Stimulated activated CD4-positive, alpha-beta T cell treated with anti-CD3 and anti-CD28 coated beads, TNF-alpha, amount 100 ng/mL, for 48 hours (primary cell): ENCODE results near the gene LARP1.
"Not testable (repeated sequence)": the region's sequence is repeated elsewhere in the genome, so short reads cannot be mapped to it uniquely, and the experiment has no call there.

Experiments used
- DNase-seq, 3 donors: peaks; one replicate each; pipeline ENCODE4 v3.0.0-alpha.2; 2020; ENCODE audit warnings: low read depth in 3 of 3

LARP1 gene

DNA sequence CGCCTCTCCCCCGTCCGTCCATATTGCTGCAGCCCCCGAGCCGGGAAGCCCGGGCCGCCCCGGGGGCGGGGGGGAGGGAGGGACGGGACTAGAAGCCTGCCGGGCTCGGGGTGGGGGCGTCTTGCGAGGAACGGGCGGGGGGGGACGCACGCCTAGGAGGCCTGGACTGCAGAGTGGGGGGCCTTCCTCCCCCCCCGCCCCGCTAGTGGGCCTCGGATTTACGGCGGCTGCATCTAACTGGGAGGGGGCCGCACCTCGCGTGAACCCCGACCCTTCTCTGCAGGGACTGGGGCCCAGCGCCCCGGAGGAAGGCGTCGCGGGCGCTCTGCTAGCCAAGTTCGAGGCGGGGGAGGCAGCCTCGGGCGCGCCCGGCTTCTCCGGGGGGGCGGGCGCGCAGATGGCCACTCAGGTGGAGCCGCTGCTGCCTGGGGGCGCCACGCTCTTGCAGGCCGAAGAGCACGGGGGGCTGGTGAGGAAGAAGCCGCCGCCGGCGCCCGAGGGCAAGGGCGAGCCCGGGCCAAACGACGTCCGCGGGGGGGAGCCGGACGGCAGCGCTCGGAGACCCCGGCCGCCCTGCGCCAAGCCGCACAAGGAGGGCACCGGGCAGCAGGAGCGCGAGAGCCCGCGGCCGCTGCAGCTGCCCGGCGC lies at the start of gene LARP1:
Gene LARP1 (plus strand): TSS at position 17 of the 648 bp plus-strand sequence. CDS start 381 bp downstream, at position 398.
- peak in 1 of 3 donors; percentile 16 for DNase-seq

DNA sequence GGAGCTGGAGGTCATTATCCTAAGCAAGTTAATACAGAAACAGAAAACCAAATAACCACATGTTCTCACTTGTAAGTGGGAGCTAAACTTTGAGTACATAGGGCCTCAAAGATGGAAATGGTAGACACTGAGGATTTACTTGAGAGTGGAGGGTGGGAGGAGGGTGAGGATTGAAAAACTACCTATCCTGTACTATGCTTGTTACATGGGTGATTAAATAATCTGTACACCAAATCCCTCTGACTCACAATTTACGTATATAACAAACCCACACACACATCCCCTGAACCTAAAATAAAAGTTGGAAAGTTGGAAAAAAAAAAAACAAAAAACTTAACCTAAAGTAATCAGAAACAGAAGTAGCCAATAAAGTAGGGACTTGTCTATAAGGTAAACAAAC lies 48.8 kb upstream of the LARP1 start:
- DNase-seq, result no peak

DNA sequence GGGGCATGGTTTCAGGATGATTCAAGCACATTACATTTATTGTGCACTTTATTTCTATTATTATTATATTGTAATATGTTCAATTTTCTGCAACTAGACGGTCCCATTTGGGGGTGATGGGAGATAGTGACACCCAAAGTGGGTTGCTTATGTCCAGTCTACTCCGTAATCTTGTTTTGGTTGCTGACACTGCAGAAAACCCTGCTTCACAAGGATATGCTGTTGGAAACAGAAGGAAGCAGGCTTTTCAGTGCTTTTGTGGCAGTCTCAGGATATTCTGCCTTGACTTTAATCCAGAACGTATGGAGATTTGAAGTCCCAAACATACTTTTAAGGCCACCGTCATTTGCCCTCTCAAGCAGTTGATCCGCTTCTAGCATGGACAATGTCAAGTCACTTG lies 47.5 kb upstream of the LARP1 start:
- DNase-seq, result no peak

DNA sequence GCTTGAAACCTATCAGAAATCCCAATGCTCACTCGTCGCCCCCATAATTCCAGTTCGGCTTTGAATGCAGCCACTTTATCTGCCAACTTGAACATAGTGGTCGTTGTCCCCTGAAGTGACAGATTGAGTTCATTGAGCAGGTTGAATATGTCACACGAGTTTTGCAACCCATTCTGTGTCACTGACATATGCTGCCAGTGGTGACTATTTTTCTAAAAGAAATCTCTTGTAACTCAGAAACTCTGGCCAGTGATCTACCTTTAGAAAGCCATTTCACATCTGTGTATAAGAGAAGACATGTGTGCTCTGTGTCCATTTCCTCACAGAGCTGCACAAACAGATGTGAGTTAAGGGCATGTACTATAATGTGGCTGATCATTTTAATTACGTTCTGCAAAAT lies 47.0 kb upstream of the LARP1 start:
- DNase-seq, result no peak

DNA sequence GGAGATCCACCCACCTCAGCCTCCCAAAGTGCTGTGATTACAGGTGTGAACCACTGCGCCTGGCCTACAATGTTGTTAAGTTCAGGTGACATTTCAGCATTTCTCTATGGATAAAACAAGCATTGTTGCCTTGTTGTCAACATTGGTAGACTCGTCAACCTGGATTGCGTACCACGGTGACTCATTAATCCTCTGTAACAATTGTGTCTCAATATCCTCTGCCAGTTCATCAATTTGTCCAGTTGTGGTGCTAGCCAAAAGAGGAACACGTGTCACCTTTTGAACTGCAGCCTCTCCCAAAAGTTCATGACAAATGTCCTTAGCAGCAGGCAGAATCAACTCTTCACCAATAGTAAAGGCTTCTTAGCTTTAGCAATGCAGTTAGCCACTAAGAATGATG lies 46.3 kb upstream of the LARP1 start:
- DNase-seq, result no peak

DNA sequence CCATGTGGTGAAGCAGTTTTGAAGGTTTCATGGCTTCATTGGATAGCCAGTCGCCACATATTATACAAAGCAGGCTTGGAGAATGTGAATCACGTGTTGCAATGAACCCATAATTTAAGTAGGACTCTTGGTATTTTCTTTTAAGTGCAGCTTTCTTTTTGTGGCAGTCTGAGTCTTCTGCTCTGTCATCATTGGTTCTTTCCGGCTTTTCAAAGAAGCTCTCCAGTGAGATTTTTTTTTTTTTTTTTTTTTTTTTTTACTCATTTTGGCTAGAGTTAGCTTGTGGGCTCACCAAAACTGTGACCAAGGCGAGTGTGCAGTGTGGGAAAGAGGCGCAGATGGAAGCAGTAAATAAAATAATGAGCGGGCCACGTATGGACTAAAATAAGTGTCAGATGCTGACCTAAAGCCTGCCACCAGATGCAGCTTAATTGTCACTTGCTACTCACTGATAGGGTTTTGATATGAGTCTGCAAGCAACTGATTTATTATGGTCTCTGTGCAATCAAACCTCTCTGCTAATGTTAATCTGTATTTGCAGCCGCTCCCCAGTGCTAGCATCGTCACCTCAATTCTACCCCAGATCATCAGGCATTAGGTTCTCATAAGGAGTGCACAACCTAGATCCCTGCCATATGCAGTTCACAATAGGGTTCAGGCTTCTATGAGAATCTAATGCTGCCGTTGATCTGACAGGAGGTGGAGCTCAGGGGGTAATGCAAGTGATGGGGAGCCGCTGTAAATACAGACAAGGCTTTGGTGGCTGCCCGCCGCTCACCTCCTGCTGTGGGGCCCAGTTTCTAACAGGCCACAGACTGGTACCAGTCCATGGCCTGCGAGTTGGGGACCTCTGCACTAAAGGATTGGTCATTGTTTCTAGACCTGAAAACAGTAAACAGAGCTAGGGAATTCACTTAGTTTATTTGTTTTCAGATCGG lies 45.5 kb upstream of the LARP1 start:
- DNase-seq, result no peak

DNA sequence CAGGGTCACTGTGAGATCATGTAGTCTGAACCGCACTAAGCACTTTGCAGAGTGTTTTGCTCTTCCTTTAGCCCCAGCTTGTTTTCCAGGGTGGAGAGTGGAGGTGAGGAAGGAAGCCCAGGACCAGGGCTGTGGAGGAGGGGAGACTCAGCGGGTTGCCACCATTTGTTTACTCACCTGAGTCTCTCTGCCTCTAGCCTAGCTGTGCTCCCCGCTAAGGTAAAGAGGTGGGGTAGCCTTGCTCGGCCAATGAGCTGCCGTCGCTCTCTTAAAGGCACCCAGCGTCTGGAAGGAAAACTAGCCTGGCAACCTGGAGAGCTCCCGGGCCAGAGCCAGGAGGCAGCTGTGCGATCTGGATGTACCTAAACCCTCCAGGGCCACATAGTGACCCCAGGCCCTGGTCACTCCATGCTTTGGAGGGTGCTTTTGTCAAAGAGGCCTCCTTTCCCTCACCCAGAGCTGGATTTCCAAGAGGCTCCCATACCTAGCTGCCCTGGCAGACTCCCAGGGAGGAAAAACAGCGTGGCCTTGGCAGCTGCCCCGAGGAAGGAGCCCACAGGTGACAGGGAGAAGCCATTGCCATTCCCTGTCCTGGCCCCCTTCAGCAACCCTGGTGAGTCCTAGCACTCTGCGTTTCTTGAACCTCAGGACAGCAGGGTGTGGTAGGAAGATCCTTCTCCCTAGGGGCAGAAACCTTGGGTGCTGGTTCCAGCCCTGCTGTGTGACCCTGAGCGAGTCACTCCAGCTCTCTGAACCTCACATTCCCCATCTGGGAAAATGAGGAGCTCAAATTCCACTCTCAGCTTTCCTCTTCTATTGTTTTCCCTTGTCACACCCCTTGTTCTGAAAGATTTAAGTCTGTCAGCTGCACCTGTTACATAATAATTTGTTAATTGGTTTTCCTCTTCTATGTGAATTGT lies 42.4 kb upstream of the LARP1 start:
- DNase-seq, result no peak

DNA sequence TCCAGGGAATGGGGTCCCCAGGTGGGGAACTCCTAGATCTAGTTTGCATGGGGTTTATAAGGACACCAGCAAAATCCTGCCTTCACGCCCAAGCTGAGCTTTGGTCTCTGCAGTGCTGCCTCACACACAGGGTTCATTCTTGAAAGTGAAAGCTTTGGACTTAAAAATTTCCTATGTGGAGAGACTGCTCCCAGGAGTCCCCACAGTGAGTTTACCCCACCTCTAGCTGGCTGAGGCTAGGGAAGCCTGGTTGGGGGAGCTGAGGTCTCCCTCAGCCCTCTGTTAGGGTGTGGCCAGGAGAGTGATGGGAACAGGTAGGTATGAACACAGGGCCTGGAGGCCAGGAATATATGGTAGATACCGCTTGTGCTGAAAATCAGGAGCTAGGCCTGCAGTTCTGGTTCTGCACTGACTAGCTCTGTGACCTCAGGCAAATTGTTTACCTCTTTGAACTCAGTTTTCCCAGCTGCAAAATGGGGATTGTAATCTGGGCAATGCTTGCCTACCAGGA lies 41.5 kb upstream of the LARP1 start:
- no peak for DNase-seq

DNA sequence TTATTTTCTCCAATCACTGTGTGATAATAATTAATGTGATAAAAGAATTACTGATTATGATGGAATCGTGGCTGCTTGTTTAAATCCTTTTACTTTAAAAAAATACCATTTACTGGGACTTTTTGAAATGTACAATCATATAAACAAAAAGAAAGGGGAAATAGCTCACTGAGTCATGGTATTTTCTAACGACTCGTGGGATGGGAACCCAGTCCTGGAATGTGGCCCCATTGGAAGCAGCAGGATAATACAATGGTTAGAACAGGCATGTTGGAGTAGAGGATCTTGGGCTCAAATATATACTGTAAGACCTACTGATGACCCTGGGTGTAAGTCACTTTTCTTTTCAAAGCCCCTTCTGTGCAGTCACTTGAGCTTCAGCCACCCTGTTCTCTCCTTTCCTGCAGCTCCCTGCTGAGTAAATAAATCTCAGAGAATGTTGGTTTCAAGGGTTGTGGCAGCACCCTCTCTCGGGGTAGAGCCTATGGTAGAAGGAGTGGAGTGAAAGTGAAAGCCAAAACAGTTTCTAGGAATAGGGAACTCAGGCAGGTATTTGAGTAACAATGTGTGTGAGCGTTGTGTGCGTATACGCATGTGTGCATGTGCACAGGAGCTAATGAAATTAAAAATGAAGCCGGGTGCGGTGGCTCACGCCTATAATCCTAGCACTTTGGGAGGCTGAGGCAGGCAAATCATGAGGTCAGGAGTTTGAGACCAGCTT lies 40.8 kb upstream of the LARP1 start:
- no peak for DNase-seq

DNA sequence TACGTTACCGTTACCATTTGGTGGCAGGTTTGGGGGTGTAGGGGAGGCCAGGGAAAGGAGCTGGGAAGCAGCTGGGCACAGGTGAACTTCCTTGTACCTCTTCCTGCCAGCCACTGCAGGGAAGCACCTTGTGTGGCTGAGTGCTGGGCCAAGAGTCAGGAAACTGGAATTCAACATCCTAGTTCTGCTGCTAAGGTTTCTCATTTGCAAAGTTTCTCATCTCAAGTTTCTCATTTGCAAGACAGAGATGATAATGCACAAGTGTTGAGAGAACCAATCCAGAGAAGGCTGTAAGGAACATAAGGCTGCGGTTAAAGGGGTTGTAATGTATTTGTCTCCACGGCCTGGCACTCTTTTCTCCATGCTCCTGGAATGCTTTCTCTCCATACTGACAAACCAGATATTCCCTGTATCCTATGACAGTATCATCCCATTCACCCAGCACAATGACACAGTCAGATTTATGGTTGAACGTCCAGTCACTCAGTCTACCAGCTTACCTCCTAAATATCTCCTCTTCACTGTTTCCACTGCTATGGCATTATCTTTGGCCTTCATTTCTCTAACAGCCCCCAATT lies 33.6 kb upstream of the LARP1 start:
- no peak for DNase-seq

DNA sequence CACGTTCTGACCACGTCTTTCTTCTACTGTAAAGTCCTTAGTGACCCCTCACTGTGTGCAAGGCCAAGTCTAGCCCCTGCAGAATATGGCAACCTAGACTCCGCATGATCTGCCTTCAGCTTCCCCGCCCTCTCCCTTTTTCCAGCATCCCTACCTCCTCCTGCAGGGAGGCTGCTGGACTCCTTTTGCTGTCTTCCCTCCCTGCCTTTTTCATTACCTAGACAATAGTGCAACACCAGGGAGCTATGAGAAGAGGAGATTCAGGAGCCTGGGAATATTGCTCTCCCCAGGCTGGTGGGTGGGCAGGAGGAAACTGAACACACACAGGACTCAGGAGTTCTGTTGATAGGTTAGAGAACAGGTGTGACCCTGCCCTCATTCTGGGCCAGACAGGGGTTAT lies 33.1 kb upstream of the LARP1 start:
- DNase-seq, result no peak

DNA sequence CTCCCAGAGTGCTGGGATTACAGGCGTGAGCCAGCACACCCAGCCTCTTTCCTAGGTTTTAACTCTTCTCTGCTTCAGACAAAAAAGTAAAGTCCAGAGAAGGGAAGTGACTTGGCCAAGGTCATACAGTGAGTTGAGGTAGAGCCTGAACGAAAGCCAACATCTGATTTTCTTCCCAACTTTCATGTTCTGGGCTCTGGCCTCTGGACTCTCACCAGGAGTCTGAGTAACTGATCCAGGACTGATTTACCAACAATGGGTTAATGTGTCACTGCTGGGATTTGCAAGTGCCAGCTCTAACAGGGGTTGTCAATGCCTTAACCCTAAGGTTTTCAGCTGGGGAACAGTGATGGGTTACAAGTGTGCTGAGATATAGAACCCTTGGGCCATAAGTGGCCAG lies 32.2 kb upstream of the LARP1 start:
- no peak for DNase-seq

DNA sequence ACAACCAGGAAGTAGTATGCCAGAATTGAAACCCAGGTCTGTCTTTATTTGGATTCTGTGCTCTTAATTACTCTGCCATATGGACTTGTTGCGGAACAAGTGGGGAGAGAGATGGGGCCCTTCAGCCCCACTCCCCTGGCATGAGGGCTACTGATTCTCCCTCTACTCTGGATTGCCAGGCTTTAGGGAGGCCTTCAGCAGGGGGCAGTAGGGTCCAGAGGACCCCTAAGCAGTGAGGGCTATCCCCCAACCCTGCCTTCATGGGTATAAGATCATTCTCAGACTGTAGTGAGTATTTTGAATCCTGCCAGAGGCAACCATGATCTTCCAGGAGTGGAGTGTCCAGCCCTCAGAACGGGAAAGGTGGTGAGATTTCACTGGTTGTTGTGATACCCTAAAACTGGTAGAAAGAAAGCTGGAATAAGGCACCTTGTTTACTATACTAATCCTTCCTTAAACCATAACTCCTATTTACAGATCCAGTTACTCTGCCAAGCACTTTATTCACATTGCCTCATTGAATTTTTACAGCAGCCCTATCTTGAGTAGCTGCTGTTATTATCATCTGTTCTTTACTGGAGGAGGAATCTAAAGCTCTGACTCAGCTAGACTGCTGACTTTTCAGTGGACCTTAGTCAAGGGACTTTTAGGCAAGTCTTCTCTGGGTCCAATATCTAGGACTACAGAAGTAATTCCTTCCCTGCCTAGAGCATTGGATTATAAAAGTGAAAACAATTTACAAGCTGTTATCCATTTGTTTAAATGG lies 31.3 kb upstream of the LARP1 start:
- DNase-seq, result no peak

DNA sequence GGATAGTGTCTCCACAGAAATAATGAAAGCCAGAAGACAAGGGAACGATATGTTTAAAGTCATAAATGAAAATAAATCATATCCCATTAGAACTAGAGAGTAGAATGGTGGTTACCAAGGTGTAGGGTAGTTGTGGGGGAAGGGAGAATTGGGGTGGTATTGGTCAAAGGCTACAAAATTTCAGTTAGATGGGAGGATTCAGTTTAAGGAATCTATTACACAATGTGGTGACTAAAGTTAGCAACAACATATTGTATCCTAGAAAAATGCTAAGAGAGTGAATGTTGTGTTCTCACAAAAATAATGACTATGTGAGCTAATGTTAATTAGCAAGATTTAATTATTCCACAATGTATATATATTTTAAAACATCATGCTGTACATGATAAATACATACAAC lies 27.8 kb upstream of the LARP1 start:
- DNase-seq, result no peak

DNA sequence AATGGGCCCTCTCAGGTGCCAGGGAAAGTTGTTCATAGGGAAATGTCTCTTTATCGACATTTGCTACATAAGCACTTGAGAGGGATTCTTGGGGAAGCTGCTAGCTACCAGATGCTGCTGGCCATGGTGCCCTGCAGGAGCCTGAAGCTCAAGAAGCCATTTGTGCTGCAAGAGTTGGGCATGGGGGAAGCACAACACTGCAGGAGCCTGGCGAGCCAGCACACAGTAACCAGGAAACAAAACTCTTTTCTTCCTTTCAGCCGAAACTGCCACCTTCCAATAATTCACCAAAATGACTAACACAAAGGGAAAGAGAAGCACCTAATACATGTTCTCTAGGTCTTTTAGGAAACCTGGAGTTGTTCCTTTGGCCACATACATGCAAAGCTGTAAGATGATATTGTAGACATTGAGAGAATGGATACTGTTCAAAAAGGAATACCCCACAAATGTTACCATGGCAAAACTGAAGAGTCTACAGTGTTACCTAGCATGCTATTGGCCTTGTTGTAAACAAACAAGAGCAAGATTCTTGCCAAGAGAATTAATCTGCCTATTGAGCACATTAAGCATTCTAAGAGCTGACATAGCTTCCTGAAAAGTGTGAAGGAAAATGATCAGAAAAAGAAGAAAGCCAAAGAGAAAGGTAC lies 26.1 kb upstream of the LARP1 start:
- no peak for DNase-seq

DNA sequence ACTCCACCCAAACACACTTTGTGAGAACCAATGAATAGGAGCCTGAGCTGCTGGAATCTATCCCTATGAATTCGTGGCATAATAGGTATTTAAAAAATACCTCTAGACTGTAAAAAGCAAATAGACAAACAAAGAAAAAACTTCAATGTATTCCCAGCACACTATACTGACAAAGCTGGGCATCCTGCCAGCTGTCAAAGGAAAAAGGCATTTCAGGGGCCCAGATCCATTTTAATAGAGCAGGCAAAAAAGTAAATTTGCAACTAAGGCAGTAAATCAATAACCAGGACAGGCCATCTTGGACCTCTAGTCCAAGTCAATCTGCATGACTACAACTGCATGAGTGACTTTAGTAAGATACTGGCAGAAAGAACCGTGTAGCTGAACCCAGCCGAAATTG lies 25.6 kb upstream of the LARP1 start:
- DNase-seq, result no peak

DNA sequence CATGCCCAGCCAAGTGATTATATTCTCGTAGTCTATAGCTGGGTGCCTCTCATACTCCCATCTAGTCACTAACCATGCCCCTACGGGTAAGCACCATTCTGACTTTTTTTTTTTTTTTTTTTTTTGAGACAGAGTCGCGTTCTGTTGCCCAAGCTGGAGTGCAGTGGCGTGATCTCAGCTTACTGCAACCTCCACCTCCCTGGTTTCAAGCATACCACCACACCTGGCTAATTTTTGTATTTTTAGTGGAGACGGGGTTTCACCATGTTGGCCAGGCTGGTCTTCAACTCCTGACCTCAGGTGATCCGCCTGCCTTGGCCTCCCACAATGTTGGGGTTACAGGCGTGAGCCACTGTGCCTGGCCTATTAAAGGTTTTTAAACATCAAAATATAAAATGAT lies 24.4 kb upstream of the LARP1 start:
- not testable (repeated sequence) for DNase-seq

DNA sequence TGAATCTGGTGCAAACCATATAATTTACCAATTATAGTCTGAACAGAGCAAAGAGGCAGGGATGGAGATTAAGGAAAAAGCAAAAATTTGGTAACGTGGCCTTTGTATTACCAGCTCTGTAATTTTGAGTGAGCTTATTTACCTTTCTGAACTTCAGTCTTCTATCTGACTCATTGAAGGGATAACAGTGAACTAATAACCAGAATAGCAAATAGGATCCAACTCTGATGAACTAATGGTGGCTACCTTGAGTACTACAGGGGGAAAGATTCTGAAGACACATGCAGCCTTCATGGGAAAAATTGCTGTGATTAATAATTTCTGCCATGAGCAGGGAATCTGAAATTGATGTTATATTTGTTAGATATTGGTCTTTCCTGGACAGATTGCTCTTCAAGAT lies 23.0 kb upstream of the LARP1 start:
- DNase-seq, result no peak

DNA sequence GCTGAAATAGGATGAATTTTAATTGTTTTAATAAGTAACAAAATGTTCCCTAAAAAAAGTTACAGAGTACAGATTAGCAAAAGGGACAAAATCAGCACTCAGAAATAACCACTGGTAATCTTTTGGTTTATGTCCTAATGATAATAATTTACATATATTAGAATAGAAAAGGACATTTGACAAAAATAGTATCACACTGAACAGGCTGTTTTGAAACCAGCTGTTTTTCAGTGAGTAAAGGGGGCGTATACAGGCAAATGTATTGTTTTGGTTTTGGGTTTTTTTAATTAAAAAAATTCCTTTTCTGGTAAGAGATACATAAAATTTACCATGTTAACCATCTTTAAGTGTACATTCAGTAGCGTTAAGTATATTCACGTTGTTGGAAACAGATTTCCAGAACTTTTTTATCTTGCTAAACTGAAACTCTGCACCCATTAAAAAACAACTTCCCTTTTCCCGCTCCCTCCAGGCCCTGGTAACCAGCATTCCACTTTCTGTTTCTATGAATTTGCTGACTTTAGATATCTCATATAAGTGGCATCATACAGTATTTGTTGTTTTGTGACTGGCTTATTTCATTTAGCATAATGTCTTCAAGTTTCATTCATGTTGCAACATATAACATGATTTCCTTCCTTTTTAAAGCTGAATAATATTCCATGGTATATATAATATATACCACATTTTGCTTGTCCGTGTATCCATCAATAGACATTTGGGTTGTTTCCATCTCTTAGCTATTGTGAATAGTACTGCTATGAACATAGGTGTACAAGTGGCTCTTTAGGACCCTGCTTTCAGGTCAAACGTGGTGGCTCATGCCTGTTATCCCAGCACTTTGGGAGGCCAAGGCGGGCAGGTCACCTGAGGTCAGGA lies 20.6 kb upstream of the LARP1 start:
- no peak for DNase-seq
